ENCODE results near the gene MBD4. TPM values are rescaled to one million over a fixed set of nuclear protein-coding genes. Genes with fewer than 3 reads are reported as not detected.

The MBD4 gene
- 19.8 TPM in 2 replicates for total RNA-seq

DNA sequence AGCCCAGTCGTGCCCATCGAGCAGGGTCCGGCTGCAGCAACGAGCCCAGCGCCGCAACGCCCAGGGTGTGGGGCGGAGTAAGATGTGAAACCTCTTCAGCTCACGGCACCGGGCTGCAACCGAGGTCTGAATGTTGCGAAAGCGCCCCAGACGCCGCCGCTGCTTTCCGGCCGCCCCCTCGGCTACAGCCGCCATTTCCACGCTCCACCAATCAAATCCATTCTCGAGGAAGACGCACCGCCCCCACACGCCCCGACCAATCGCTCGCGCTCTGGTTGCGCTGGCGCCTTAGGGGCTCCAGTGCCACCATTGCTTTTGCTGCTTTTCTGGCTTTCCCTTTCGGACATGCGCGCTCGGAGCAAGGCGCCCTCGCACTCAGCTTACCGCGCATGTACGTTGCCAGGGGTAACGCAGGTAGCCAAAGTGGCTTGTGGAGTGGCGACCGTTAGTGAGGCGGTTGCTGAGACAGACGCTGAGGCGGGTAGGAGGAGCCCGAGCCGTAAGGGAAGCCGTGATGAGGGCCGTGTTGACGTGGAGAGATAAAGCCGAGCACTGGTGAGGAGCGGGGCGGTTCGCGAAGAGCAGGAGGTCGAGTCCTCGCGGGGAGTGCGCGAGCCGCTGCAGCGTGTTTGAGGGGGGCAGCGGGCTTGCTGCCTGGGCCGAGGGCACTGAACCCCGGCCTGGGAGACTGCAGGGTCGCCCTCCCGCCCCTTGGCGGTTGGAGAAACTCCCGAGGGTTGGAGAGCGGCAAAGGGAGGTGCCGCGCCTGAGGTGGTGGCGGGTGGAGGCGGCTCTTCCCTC, at the start of gene MBD4, which contains the start of gene IFT122:
Gene MBD4 (minus strand): TSS at position 132 of the 801 bp plus-strand sequence. CDS start 115 bp downstream, at position 17.
Gene IFT122 (plus strand): TSS at position 408 of the 801 bp plus-strand sequence. CDS start 107 bp downstream, at position 515.

GRCh38 chr3:129428376-129429079, 11.2 kb downstream of the MBD4 start, which contains the start of gene EFCAB12:
Gene EFCAB12, minus strand, starts transcription at chr3:129428636. Its CDS starts 148 bp downstream, at chr3:129428488.

Other genes with a start within 250 kb of the MBD4 start
- gene COPG1, start 190.3 kb downstream of the MBD4 start, total RNA-seq = 274 and 335 TPM in 2 replicates
- 20.3 and 20.8 TPM in 2 replicates for gene HMCES, start 161.1 kb downstream of the MBD4 start, total RNA-seq
- under 0.01 TPM in 1 of 2 replicates, not detected in the other for gene EFCAB12, start 11.3 kb downstream of the MBD4 start, total RNA-seq
- 16.8 and 22.0 TPM in 2 replicates for gene IFT122, start 276 bp upstream of the MBD4 start, total RNA-seq
- not detected in 2 replicates for gene RHO, start 88.7 kb upstream of the MBD4 start, total RNA-seq
- not detected in 2 replicates for gene H1-8, start 103.2 kb upstream of the MBD4 start, total RNA-seq
- 362 and 468 TPM in 2 replicates for gene PLXND1, start 166.7 kb upstream of the MBD4 start, total RNA-seq

Measured in endothelial cell of coronary artery (primary cell).